Renal cortex interstitium (tissue), 15 donors: ENCODE data around the gene INSL3. TPM values are rescaled to one million over a fixed set of nuclear protein-coding genes. Genes with fewer than 3 reads are reported as not detected.

Experiments used
- DNase-seq, 11 donors: peaks; one replicate each; pipeline ENCODE4 v3.0.0-alpha.2; 2013; ENCODE audit warnings: low read depth in 9 of 11, low spot score in 4 of 11; ENCODE audit errors: extremely low read depth in 1 of 11
- long read RNA-seq, 16 experiments: transcript quantifications; one replicate each; lab custom pipeline, GENCODE V29; 2026
- polyA plus RNA-seq, 3 donors: library from polyadenylated mRNA; unstranded; fragments of 120-200 nt; gene quantifications; one replicate each; pipeline ENCODE4 v1.2.1, GENCODE V29; 2013; ENCODE audit not compliant: insufficient read length in 3 of 3

INSL3 gene, protein sequence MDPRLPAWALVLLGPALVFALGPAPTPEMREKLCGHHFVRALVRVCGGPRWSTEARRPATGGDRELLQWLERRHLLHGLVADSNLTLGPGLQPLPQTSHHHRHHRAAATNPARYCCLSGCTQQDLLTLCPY
- under 1 TPM; 0.25 to 0.75 (median 0.61) TPM for polyA plus RNA-seq
- long read RNA-seq, donor 1, result 0 reads
- long read RNA-seq, donor 2, result 0 reads
- long read RNA-seq, donor 3, partial matches to known transcripts, result 0 of 2 reads
- long read RNA-seq, donor 3, other reads (novel, unspliced or antisense), result 0 of 2 reads
- long read RNA-seq, donor 4, result 0 reads
- long read RNA-seq, donor 5, result 0 reads
- long read RNA-seq, donor 6, result 0 reads
- long read RNA-seq, donor 7, result 0 reads
- long read RNA-seq, donor 8, result 0 reads
- long read RNA-seq, donor 9, result 0 reads
- long read RNA-seq, donor 10, result 0 reads
- long read RNA-seq, donor 11, result 0 reads
- long read RNA-seq, donor 12, result 0 reads
- long read RNA-seq, donor 13, result 0 reads
- long read RNA-seq, donor 14, result 0 reads
- long read RNA-seq, donor 15, result 0 reads
- long read RNA-seq, donor 16, result 0 reads

- no peak for DNase-seq
Observed at GRCh38 chr19:17821190-17821589, at the start of gene INSL3. Gene INSL3 (minus strand): TSS chr19:17821519. CDS start chr19:17821506, 13 bp downstream.

DNA sequence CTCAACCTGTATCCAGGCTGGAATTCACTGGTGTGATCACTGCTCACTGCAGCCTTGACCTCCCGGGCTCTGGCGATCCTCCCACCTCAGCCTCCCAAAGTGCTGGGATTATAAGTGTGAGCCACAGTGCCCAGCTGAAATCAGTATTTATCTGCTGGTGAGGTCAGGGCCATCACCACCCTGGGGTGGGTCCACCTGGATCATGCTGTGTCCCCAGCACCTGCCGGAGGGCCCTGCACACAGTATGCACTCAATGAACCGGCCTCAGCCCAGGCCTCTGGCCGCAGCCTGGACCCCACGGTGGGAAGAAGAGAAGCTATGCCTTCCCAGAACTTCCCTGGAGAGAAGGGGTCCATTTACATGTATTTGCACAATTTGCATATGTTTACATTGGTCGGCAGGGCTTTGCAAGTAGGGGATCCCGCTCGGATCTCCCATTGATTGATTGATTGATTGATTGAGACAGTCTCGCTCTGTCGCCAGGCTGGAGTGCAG lies 47.8 kb upstream of the INSL3 start:
- DNase-seq, result no peak

DNA sequence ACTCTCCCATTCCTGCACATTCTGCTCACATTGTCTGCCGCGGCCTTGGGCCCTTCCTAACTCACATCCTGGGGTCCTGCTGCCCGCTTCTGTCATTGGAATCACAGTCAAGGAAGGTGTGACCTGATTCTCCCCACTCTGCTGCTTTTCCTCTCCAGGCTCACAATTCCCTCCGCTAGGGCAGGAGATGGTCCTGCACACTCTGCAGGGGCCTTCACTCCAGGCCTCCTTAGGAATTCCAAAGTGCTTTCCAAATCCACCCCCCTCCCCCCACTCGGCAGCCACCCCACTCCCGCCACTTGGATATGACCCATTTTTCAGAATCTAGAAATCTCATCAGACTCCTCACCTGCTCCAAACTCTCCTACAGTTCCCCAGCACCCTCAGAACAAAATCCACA lies 47.4 kb upstream of the INSL3 start:
- DNase-seq, result no peak

DNA sequence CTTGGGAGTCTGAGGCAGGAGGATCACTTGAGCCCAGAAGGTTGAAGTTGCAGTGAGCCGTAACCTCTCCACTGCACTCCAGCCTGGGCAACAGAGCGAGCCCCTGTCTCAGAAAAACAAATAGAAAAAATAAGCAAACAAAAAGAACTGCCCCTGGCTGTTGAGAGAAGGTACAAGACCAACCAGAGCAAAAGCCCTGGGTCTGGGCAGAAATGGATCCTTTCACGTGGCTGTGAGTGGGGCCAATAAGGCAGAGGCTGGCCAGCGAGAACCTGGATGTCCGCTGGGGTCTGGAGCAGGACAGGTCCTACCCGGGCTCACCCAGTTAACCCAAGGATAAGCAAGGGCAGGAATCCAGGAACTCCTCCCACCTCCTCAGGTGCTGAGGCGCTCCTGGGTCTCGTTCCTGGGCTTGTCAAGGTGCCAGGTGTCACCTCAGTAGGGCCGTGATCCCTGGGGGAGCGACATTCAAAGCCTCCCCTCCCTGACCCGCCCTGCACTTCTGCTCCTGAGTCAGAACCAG lies 45.7 kb upstream of the INSL3 start:
- no peak for DNase-seq

DNA sequence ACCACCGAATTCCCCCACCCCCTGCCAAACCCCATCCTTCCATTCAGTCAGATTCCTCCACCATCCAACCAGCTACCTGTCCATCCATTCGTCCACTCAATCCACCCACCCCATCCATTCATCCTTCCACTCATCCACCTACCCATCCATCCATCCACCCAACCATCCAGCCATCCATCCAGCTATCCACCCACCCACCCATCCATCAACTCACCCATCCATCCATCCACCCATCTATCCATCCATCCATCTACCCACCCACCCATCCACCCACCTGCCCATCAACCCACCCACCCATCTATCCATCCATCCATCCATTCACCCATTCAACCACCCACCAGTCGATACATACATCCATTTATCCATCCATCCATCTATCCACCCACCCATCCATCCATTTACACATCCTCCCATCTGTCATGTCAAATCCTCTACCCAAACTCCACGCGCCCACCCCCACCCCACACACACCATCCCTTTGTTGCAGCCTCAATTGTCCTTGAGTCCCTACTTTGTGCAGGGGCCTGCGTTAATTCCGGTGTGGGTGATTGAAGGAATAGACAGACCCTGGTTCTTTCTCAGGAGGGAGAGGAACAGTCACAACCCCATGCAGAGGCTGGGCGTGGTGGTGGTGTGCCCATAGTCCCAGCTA lies 45.1 kb upstream of the INSL3 start:
- DNase-seq, result no peak

GRCh38 chr19:17865364-17866311 lies 44.3 kb upstream of the INSL3 start:
- no peak for DNase-seq

DNA sequence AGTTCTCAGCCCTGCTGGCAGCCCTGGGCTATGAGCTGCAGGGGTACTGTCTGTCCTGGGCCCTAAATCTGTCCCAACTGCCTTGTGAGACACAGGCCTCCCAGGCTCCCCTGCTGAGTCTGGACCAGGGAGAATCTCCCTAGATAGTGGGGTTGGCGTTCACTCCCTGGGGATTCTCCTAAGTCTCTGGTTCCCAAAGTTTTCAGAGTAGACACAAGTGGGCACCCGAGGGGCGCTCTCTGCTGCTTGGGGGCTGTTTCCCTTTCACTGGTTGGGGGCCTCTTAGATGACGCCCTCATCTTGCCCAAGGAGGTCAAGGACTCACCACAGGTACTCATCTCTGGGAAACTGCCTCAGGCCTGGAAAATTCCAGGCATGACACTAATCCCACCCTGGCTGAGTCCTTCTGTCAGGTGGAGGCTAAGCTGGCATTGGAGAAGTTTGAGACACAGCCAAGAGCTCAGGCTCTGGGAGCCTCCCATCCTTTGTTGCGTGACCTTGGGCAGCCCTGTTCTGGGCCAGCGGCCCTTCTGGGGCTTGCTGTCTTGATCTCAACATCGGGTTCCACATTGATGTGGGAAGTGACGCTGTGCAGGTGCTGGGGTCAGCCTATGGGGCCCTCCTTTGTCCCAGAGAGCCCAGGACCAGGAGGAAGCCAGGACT lies 42.3 kb upstream of the INSL3 start:
- DNase-seq, result no peak

GRCh38 chr19:17862711-17863519 lies 41.6 kb upstream of the INSL3 start:
- no peak for DNase-seq

DNA sequence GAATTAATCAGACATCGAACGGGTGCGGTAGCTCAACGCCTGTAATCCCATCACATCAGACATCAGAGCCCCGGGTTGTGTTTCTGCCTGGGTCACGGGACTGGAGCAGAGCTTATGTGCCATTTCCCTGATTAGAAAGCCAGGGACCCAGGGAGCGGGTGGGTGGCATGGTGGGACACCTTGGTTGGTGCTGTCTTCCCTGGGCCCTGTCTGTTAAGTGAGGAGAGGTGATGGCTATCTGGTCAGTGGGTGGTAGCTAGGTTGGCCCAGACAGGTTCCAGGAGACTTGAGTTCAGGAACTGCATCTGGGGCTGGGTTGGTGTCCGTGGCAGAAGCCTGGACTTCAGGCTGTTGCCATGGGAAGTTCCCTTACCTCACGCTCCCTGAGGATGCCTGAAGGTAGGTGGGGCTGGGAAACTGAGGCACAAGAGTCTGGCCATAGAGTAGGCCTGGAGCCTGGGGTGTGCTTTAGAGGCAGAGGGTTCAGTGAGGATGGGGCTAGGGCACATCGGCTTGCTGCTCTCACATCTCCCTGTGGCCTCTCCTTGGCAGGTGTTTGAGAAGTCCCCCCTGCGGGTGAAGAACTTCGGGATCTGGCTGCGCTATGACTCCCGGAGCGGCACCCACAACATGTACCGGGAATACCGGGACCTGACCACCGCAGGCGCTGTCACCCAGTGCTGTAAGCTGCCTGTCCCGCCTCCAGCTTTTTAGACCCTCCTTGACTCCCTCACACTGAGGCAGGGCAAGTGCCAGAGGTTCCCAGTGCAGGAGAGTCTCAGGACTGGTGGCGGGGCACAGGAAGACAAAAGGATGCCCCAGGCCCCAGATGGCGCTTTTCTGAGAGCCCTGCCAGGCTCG lies 40.5 kb upstream of the INSL3 start:
- no peak for DNase-seq

- no peak for DNase-seq
Observed at GRCh38 chr19:17860993-17861360, 39.7 kb upstream of the INSL3 start.

GRCh38 chr19:17860331-17860992 lies 39.1 kb upstream of the INSL3 start:
- DNase-seq, result no peak

DNA sequence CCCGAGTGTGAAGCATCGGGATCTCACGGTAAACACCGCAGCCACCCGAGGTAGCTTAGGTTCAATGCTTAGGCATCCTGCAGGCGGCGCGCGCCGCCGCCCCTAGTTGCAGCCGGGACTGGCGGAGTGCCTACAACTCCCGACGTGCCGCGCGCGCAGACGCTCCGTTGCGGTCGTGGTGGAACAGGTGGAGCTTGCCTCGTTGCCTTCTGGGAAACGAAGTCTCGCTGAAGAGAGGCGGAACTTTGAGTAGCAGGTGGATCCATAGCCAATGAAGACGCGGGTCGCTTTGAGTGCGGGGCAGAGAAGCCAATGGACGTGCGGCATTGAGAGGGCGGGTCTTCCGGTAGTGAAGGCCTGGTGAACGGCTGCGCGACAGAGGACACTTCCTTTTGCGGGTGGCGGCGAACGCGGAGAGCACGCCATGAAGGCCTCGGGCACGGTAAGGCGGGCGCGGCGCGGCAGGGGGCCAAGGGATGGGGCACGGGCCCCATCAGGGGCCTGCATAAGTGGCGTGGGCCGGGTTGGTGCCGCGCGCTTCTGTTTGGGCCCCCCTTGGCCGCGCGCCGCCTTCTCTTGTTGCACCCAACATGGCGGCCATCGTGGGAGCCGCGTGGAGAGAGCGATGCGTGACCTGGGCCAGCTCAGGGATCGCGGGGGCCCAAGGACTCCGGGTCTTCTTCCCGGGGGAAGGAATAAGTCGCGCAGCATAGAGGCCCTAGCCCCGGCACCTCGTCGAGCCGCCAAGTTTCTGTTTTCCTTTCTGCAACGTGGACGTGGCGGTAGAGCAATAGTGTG lies 38.4 kb upstream of the INSL3 start, which contains the start of gene RPL18A:
TSS of gene RPL18A (plus strand) at position 378 of the 798 bp plus-strand sequence. CDS start at position 425, 47 bp downstream.
- peak; percentile 95 to 100 (median 99) for DNase-seq

DNA sequence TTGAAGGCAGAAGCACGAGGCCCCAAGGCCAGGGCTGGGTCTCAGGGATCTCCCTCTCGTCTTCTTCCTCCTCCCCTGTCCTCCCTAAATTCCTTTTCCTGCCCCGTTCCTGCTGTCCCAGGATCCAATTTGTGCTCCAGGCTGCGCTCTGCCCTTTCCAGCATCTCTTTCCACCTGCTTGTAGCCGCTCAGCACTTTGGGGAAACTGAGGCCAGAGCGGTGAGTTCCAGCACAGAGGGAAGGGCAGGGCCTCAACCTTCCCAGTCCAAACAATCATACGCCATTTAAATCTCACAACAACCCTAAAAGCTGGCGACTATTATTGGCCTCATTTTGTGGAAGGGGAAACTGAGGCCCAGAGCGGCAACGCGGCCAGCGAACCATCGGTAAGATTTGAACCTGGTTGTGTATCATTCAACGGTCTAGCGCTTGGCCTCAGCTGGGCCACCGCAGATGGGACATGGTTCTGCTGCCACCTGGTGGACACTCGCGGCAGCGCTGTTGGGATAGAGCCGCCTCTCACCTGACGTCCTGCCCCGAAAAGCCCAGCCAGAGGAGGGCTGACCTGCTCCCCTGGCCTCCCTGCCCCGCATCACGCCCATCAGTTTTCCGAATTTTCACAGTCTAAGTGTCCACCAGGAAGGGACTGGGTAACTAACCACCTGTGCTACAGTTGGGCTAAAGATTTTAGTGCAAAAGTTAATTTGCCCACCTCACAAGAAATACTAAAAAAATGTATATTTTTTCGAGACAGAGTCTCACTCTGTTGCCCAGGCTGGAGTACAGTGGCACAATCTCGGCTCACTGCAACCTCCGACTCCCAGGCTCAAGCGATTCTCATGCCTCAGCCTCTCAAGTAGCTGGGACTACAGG lies 34.2 kb upstream of the INSL3 start:
- DNase-seq, result peak in 10 of 11 donors; percentile 17 to 77 (median 62)

GRCh38 chr19:17854061-17854460 lies 32.7 kb upstream of the INSL3 start:
- DNase-seq, result no peak
